Activated CD4-positive, CD25-positive, alpha-beta regulatory T cell treated with anti-CD3 and anti-CD28 coated beads, Interleukin-2, amount 50 U/mL, for 24 hours (primary cell): Measurements from ENCODE around the gene ALG2.
"Not testable (repeated sequence)": the region's sequence is repeated elsewhere in the genome, so short reads cannot be mapped to it uniquely, and the experiment has no call there.

Source experiments
- ATAC-seq, 2 donors: fragments of 150-1000 bp; cut with Tn5 transposase; one replicate each; pipeline ENCODE4 v1.10.0; 2021; ENCODE audit warnings: mild to moderate bottlenecking in 1 of 2, moderate library complexity in 1 of 2

ALG2 gene

GRCh38 chr9:99237356-99237755 lies 15.6 kb upstream of the ALG2 start:
- ATAC-seq, result no peak

GRCh38 chr9:99235926-99236634 lies 14.3 kb upstream of the ALG2 start:
- peak; percentile 87 to 92 for ATAC-seq

- no peak for ATAC-seq
These were observed 13.3 kb upstream of the ALG2 start for GRCh38 chr9:99235069-99235468.

- no peak for ATAC-seq
These were observed 12.9 kb upstream of the ALG2 start for GRCh38 chr9:99234618-99235017.

- ATAC-seq, result no peak
These were observed 10.0 kb upstream of the ALG2 start for GRCh38 chr9:99231711-99232110.

- no peak for ATAC-seq
These were observed 8.5 kb upstream of the ALG2 start for GRCh38 chr9:99230206-99230605.

GRCh38 chr9:99226054-99226453 lies 4.3 kb upstream of the ALG2 start:
- ATAC-seq, result no peak

GRCh38 chr9:99224445-99224844 lies 2.7 kb upstream of the ALG2 start:
- ATAC-seq, result no peak

- ATAC-seq, result no peak
These were observed 901 bp upstream of the ALG2 start for GRCh38 chr9:99222416-99223270.

GRCh38 chr9:99221266-99221620 lies 499 bp downstream of the ALG2 start:
- no peak for ATAC-seq

- no peak for ATAC-seq
These were observed 1.7 kb downstream of the ALG2 start for GRCh38 chr9:99220011-99220410.

GRCh38 chr9:99216073-99216472 lies 5.7 kb downstream of the ALG2 start:
- ATAC-seq, result no peak

GRCh38 chr9:99213197-99213596 lies 8.5 kb downstream of the ALG2 start:
- no peak for ATAC-seq

GRCh38 chr9:99211746-99212145 lies 10.0 kb downstream of the ALG2 start:
- no peak for ATAC-seq

- ATAC-seq, result no peak
These were observed 11.2 kb downstream of the ALG2 start for GRCh38 chr9:99210572-99210971.

GRCh38 chr9:99201603-99202002 lies 20.1 kb downstream of the ALG2 start:
- ATAC-seq, result no peak

GRCh38 chr9:99199938-99200539 lies 21.7 kb downstream of the ALG2 start:
- ATAC-seq, result no peak

- ATAC-seq, result no peak
These were observed 23.8 kb downstream of the ALG2 start for GRCh38 chr9:99197987-99198386.

- no peak for ATAC-seq
These were observed 24.6 kb downstream of the ALG2 start for GRCh38 chr9:99197124-99197630.

- not testable (repeated sequence) for ATAC-seq
These were observed 25.3 kb downstream of the ALG2 start for GRCh38 chr9:99196484-99196883.

GRCh38 chr9:99193466-99193821 lies 28.3 kb downstream of the ALG2 start:
- ATAC-seq, result no peak

- ATAC-seq, result no peak
These were observed 28.8 kb downstream of the ALG2 start for GRCh38 chr9:99192786-99193465.
